ENCODE measurements around the gene PRR3. TPM values are rescaled to one million over a fixed set of nuclear protein-coding genes. Genes with fewer than 3 reads are reported as not detected.
A peak's percentile ranks its signal among the peaks of the same experiment; 100 is the strongest.

Gene PRR3
- total RNA-seq, 4 donors from 2014 or later, result 3.5 to 21.6 (median 7.9) TPM

GRCh38 chr6:30573113-30573512, 16.0 kb downstream of the PRR3 start:
- Histone ChIP-seq H3K36me3 (peaks cover 0 to 29% of the 10 kb centered on the region in 2 donors), H3K9me3 (no peaks in the 10 kb centered on the region), H3K27ac (no peak overlapping the region), H3K4me1 (peaks cover 5 to 58% (median 17%) of the 10 kb centered on the region in 3 donors), H3K27me3 (no peaks in the 10 kb centered on the region), H3K4me3 (no peak overlapping the region)
- no peak for ATAC-seq
- 57 to 60% methylated on average over 3 to 4 of the region's 4 CpGs for WGBS, 2 donors (ENCODE audit: low coverage in 1 of 2)
- TF ChIP-seq POLR2AphosphoS5 (IDR thresholded peaks at IDR 0.05) (no peak), POLR2A (IDR thresholded peaks at IDR 0.05) (no peak), CTCF (IDR thresholded peaks at IDR 0.05) (no peak), EP300 (IDR thresholded peaks at IDR 0.05) (no peak)

- WGBS, 2 donors (ENCODE audit: low coverage in 1 of 2), result 90 to 95% methylated on average over 5 to 6 of the region's 8 CpGs
- H3K27me3 ChIP-seq, result no peaks in the 10 kb centered on the region
- H3K9me3 ChIP-seq, result no peaks in the 10 kb centered on the region
- H3K27ac ChIP-seq, result no peak overlapping the region
- TF ChIP-seq POLR2A (IDR thresholded peaks at IDR 0.05) (no peak), CTCF (IDR thresholded peaks at IDR 0.05) (no peak), POLR2AphosphoS5 (IDR thresholded peaks at IDR 0.05) (no peak), EP300 (IDR thresholded peaks at IDR 0.05) (no peak)
- no peak overlapping the region for H3K4me3 ChIP-seq
- peaks cover 0 to 27% (median 0%) of the 10 kb centered on the region in 3 donors for H3K4me1 ChIP-seq
- no peak for ATAC-seq
- H3K36me3 ChIP-seq, result peaks cover 0 to 78% of the 10 kb centered on the region in 2 donors
Observed at GRCh38 chr6:30578051-30578450, 21.0 kb downstream of the PRR3 start.

GRCh38 chr6:30583921-30584320, 26.8 kb downstream of the PRR3 start:
- Histone ChIP-seq H3K36me3 (peaks cover 3 to 100% of the 10 kb centered on the region in 2 donors), H3K4me1 (no peaks in the 10 kb centered on the region), H3K4me3 (no peak overlapping the region), H3K9me3 (no peaks in the 10 kb centered on the region), H3K27ac (no peak overlapping the region), H3K27me3 (no peaks in the 10 kb centered on the region)
- TF ChIP-seq CTCF (IDR thresholded peaks at IDR 0.05) (no peak), POLR2AphosphoS5 (IDR thresholded peaks at IDR 0.05) (no peak)
- ATAC-seq, result no peak
- 83 to 86% methylated on average over 1 to 4 of the region's 5 CpGs for WGBS, 2 donors (ENCODE audit: low coverage in 1 of 2)

- 90% methylated on average over 2 to 5 of the region's 15 CpGs for WGBS, 2 donors (ENCODE audit: low coverage in 1 of 2)
- Histone ChIP-seq H3K27ac (peak overlapping the region in 1 of 4 donors; percentile 51), H3K4me1 (peaks cover 0 to 9% (median 0%) of the 10 kb centered on the region in 3 donors), H3K9me3 (no peaks in the 10 kb centered on the region), H3K4me3 (no peak overlapping the region), H3K27me3 (no peaks in the 10 kb centered on the region), H3K36me3 (peaks cover 3 to 99% of the 10 kb centered on the region in 2 donors)
- ATAC-seq, result no peak
- TF ChIP-seq POLR2AphosphoS5 (IDR thresholded peaks at IDR 0.05), result no peak
- no peak for TF ChIP-seq CTCF (IDR thresholded peaks at IDR 0.05)
- no peak for TF ChIP-seq POLR2A (IDR thresholded peaks at IDR 0.05)
- no peak for TF ChIP-seq EP300 (IDR thresholded peaks at IDR 0.05)
Observed at GRCh38 chr6:30589754-30590358, 32.8 kb downstream of the PRR3 start.

GRCh38 chr6:30590509-30590908, 33.4 kb downstream of the PRR3 start:
- no peaks in the 10 kb centered on the region for H3K9me3 ChIP-seq
- H3K27ac ChIP-seq, result peak overlapping the region in 2 of 4 donors; percentile 7 to 51
- peaks cover 0 to 9% (median 0%) of the 10 kb centered on the region in 3 donors for H3K4me1 ChIP-seq
- 83 to 91% methylated on average over 4 to 6 of the region's 8 CpGs for WGBS, 2 donors (ENCODE audit: low coverage in 1 of 2)
- TF ChIP-seq POLR2A (IDR thresholded peaks at IDR 0.05) (no peak), CTCF (IDR thresholded peaks at IDR 0.05) (no peak), POLR2AphosphoS5 (IDR thresholded peaks at IDR 0.05) (no peak), EP300 (IDR thresholded peaks at IDR 0.05) (no peak)
- peaks cover under 1 to 95% of the 10 kb centered on the region in 2 donors for H3K36me3 ChIP-seq
- no peak for ATAC-seq
- no peaks in the 10 kb centered on the region for H3K27me3 ChIP-seq
- H3K4me3 ChIP-seq, result no peak overlapping the region

Measured in gastroesophageal sphincter (tissue), 4 donors.